HepG2 (cell line): ENCODE results near the gene PLCB1. TPM values are rescaled to one million over a fixed set of nuclear protein-coding genes. Genes with fewer than 3 reads are reported as not detected.

Source experiments
- CREB1 ChIP-seq, 2 experiments: fragments of 450-650 bp in 1 of 2; IDR thresholded peaks; 2 replicates each; pipeline ENCODE4 v1.6.1; 2016 to 2017; ENCODE audit warnings: control low read depth in 1 of 2, mild to moderate bottlenecking in 1 of 2, missing compliant biosample characterization in 1 of 2, missing genetic modification characterization in 1 of 2
- HOXA5 ChIP-seq: sonication (generic); formaldehyde crosslinking; IDR thresholded peaks from 2 replicates; pipeline ENCODE4 v1.4.0; 2020; ENCODE audit warnings: missing genetic modification reagents
- MIXL1 ChIP-seq: IDR thresholded peaks from 2 replicates; pipeline ENCODE4 v1.6.1; 2016
- NFE2L2 ChIP-seq: fragments of 150-350 bp; IDR thresholded peaks from 2 replicates; pipeline ENCODE4 v1.6.1; 2014; ENCODE audit warnings: low read length
- PLRG1 ChIP-seq: fragments of 450-650 bp; conservative IDR thresholded peaks from 2 replicates; pipeline ENCODE4 v1.6.1; 2016
- PPARG ChIP-seq: conservative IDR thresholded peaks from 2 replicates; pipeline ENCODE4 v1.6.1; 2016; ENCODE audit warnings: missing biosample characterization, missing genetic modification reagents
- RAD21 ChIP-seq: fragments of 450-650 bp; formaldehyde crosslinking; IDR thresholded peaks from 2 replicates; pipeline ENCODE4 v1.5.0; 2020; ENCODE audit warnings: mild to moderate bottlenecking
- SAFB2 ChIP-seq: sonication (generic); formaldehyde crosslinking; IDR thresholded peaks from 2 replicates; pipeline ENCODE4 v1.5.1; 2020; ENCODE audit warnings: missing genetic modification reagents, low read depth, mild to moderate bottlenecking, borderline replicate concordance
- SOX13 ChIP-seq, 3 experiments: fragments of 450-650 bp in 1 of 3; sonication (generic) in 1 of 3; formaldehyde crosslinking in 1 of 3; IDR thresholded peaks in 2 of 3; conservative IDR thresholded peaks in 1 of 3; 2 replicates each; pipeline versions ENCODE4 v1.5.0 to v1.6.1; 2016 to 2020; ENCODE audit warnings: antibody characterized with exemption in 1 of 3, mild to moderate bottlenecking in 1 of 3, missing compliant biosample characterization in 1 of 3, missing genetic modification reagents in 1 of 3, moderate library complexity in 1 of 3
- SRSF1 ChIP-seq: fragments of 200-400 bp; formaldehyde crosslinking; optimal IDR thresholded peaks from 2 replicates; pipeline ENCODE3; 2017; ENCODE audit warnings: mild to moderate bottlenecking, low read depth, low read length, moderate library complexity
- ZNF614 ChIP-seq: IDR thresholded peaks from 2 replicates; pipeline ENCODE4 v1.6.1; 2018; ENCODE audit warnings: missing biosample characterization, missing genetic modification reagents, inconsistent platforms, borderline replicate concordance
- ZSCAN31 ChIP-seq: sonication (generic); formaldehyde crosslinking; IDR thresholded peaks from 2 replicates; pipeline ENCODE4 v1.5.0; 2020; ENCODE audit warnings: low read depth, mild to moderate bottlenecking, missing genetic modification reagents
- polyA plus RNA-seq, 8 experiments: library from polyadenylated mRNA; depleted of rRNA in 3 of 8; stranded (reverse) in 7 of 8; unstranded in 1 of 8; fragments of >200 nt; fragmentation: Illumina TruSeq in 4 of 8; extraction: Trizol in 4 of 8; gene quantifications; 2 replicates each; pipeline versions ENCODE4 v1.2.1 to v1.2.3, GENCODE V29; 2011 to 2016; ENCODE audit warnings: low read depth in 4 of 8, missing spikeins in 1 of 8, mixed read lengths in 1 of 8; ENCODE audit not compliant: insufficient read depth in 1 of 8
- total RNA-seq, 5 experiments: library from RNA; depleted of rRNA; stranded (reverse); fragments of >200 nt; fragmentation: Illumina TruSeq; extraction: Trizol; gene quantifications; 2 replicates each; pipeline ENCODE4 v1.2.3, GENCODE V29; 2016; ENCODE audit warnings: low read depth in 1 of 5
- TF ChIP-seq, protein P1 (sequence below): sonication (generic); formaldehyde crosslinking; IDR thresholded peaks from 2 replicates; pipeline ENCODE4 v1.4.0; 2020; ENCODE audit warnings: missing genetic modification reagents, borderline replicate concordance
- TF ChIP-seq, protein P2 (sequence below): sonication (generic); formaldehyde crosslinking; IDR thresholded peaks from 2 replicates; pipeline ENCODE4 v1.4.0; 2020; ENCODE audit warnings: missing genetic modification reagents, low read depth, mild to moderate bottlenecking, borderline replicate concordance
- TF ChIP-seq, protein P3 (sequence below), 2 experiments: sonication (generic) in 1 of 2; formaldehyde crosslinking in 1 of 2; IDR thresholded peaks; 2 replicates each; pipeline versions ENCODE4 v1.6.1 to v1.9.0; 2014 to 2022; ENCODE audit warnings: antibody characterized with exemption in 1 of 2, borderline replicate concordance in 1 of 2, inconsistent platforms in 1 of 2, low read depth in 1 of 2, missing genetic modification reagents in 1 of 2

The PLCB1 gene
- total and polyA plus RNA-seq, 2 of the 13 experiments (the other 11 are each of a cell fraction or from before 2014, with no cell fraction given) = 42.4 to 55.9 TPM

DNA sequence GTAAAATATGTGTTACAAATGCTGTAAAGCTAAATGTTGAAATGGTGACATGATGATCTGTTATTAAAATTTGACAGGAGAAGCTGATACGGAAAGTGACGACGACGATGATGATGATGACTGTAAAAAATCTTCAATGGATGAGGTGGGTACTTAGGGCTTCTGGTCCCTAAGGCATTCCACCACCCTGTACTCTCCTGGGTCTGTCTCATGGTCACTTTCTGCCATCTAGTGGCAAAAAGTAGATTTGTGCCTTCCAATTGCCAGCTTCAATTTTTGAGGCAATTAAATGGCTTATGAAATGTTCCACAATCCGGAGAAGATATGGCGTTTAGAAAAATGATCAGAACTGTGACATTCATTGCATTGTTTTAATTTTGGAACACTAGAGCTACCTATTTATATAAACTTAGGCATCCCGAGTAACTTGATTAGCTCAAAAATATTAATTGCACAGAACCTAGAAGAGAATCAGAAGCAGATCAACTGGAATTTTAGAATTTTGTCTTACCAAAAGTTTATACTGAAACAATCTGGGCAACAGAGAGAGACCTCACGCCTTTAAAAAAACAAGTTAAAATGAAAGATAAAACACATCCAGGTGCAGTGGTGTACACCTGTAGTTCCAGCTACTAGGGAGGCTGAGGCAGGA, 590.3 kb downstream of the PLCB1 start (continued):
- TF ChIP-seq HOXA5 (CRISPR knock-in tag) (peak; percentile 37; the same call in 1 of the 2 replicates), PLRG1 (no peak), CREB1 (IDR thresholded peaks at IDR 0.05) (peak; percentile 56), CREB1 (CRISPR knock-in tag; IDR thresholded peaks at IDR 0.05) (no peak), RAD21 (CRISPR knock-in tag) (peak; percentile 89), SAFB2 (CRISPR knock-in tag) (no peak), PPARG (CRISPR knock-in tag) (0 out of 2 replicates have a peak, but pooled peaks have one; percentile 21), ZNF614 (CRISPR knock-in tag) (0 out of 2 replicates have a peak, but pooled peaks have one; percentile 33), ZSCAN31 (CRISPR knock-in tag) (no peak), NFE2L2 (peak; percentile 26; the same call in 1 of the 2 replicates), SOX13 (IDR thresholded peaks at IDR 0.05) (no peak), SOX13 (CRISPR knock-in tag; conservative IDR thresholded peaks at IDR 0.05 in 1 of 2, IDR thresholded peaks at IDR 0.05 in 1 of 2) (no peak; a peak in 1 of 4 replicates), MIXL1 (CRISPR knock-in tag) (peak; percentile 86), SRSF1 (no peak)
- TF ChIP-seq, protein P1, sequence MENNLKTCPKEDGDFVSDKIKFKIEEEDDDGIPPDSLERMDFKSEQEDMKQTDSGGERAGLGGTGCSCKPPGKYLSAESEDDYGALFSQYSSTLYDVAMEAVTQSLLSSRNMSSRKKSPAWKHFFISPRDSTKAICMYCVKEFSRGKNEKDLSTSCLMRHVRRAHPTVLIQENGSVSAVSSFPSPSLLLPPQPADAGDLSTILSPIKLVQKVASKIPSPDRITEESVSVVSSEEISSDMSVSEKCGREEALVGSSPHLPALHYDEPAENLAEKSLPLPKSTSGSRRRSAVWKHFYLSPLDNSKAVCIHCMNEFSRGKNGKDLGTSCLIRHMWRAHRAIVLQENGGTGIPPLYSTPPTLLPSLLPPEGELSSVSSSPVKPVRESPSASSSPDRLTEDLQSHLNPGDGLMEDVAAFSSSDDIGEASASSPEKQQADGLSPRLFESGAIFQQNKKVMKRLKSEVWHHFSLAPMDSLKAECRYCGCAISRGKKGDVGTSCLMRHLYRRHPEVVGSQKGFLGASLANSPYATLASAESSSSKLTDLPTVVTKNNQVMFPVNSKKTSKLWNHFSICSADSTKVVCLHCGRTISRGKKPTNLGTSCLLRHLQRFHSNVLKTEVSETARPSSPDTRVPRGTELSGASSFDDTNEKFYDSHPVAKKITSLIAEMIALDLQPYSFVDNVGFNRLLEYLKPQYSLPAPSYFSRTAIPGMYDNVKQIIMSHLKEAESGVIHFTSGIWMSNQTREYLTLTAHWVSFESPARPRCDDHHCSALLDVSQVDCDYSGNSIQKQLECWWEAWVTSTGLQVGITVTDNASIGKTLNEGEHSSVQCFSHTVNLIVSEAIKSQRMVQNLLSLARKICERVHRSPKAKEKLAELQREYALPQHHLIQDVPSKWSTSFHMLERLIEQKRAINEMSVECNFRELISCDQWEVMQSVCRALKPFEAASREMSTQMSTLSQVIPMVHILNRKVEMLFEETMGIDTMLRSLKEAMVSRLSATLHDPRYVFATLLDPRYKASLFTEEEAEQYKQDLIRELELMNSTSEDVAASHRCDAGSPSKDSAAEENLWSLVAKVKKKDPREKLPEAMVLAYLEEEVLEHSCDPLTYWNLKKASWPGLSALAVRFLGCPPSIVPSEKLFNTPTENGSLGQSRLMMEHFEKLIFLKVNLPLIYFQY (CRISPR knock-in tag) = 0 out of 2 replicates have a peak, but pooled peaks have one; percentile 37
- TF ChIP-seq, protein P2, sequence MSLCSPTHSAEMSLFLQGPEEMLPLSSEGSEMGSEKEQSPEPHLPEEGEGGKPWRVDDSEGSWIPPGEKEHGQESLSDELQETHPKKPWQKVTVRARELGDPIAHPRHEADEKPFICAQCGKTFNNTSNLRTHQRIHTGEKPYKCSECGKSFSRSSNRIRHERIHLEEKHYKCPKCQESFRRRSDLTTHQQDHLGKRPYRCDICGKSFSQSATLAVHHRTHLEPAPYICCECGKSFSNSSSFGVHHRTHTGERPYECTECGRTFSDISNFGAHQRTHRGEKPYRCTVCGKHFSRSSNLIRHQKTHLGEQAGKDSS (CRISPR knock-in tag) = no peak
- TF ChIP-seq, protein P3, sequence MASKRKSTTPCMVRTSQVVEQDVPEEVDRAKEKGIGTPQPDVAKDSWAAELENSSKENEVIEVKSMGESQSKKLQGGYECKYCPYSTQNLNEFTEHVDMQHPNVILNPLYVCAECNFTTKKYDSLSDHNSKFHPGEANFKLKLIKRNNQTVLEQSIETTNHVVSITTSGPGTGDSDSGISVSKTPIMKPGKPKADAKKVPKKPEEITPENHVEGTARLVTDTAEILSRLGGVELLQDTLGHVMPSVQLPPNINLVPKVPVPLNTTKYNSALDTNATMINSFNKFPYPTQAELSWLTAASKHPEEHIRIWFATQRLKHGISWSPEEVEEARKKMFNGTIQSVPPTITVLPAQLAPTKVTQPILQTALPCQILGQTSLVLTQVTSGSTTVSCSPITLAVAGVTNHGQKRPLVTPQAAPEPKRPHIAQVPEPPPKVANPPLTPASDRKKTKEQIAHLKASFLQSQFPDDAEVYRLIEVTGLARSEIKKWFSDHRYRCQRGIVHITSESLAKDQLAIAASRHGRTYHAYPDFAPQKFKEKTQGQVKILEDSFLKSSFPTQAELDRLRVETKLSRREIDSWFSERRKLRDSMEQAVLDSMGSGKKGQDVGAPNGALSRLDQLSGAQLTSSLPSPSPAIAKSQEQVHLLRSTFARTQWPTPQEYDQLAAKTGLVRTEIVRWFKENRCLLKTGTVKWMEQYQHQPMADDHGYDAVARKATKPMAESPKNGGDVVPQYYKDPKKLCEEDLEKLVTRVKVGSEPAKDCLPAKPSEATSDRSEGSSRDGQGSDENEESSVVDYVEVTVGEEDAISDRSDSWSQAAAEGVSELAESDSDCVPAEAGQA (IDR thresholded peaks at IDR 0.05; ENCODE audit: low read depth) = no peak
- TF ChIP-seq, protein P3 (CRISPR knock-in tag; IDR thresholded peaks at IDR 0.05; ENCODE audit: borderline replicate concordance) = no peak
